Measurements from ENCODE around the gene FSCN2. TPM values are rescaled to one million over a fixed set of nuclear protein-coding genes. Genes with fewer than 3 reads are reported as not detected.

FSCN2 gene
- total and polyA plus RNA-seq, 2 of the 4 experiments (the other 2 are of a cell fraction), result 0.18 to 0.84 TPM

DNA sequence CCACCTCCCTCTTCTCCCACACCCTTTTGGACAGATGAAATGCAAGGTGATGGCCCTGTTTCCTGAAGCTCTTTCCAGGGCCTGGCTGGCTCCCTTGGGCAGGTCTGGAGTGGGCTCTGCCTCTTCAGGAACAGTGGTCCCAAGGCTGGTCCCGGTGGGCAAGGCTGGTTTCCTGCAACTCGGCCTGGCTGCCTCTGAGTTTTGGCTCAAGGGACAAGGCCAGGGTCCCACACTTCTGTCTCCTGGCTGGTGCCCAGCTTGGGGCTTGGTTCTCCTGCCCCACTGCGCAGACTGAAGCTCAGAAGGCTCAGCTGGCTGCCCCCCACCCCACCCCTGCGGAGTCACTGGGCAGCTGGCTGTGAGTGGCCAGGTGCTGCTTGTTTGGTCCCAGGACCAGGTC, 11.7 kb upstream of the FSCN2 start:
- peak overlapping the region; percentile 58; the same call in 1 of the 2 replicates for H4K91ac ChIP-seq (ENCODE audit: insufficient read depth, low read depth, low read length)
- H3K27ac ChIP-seq (ENCODE audit: insufficient read depth, low read length), result peak overlapping the region; percentile 99
- H2BK120ac ChIP-seq (ENCODE audit: low read depth, low read length), result no peak overlapping the region
- 96% methylated on average over 4 of the region's 4 CpGs; no CpG with 5 or more reads in 1 of the 2 experiments for WGBS, 2 experiments (ENCODE audit: extremely low coverage in 2 of 2, insufficient read length in 1 of 2)
- no peaks in the 10 kb centered on the region for H3K27me3 ChIP-seq (ENCODE audit: control insufficient read depth, insufficient read depth, low read length)
- H3K23ac ChIP-seq (ENCODE audit: low read depth, low read length), result peak overlapping the region; percentile 97
- in situ Hi-C loops (cut with MboI; ENCODE audit: low sequenced_read_pairs) (no loop called here), dilution Hi-C loops (cut with HindIII; ENCODE audit: low sequenced_read_pairs, unreplicated experiment) (no loop called here), intact Hi-C loops (cut with micrococcal nuclease) (no loop called here)
- peak overlapping the region; percentile 83 for H2AK9ac ChIP-seq (replicated peaks; ENCODE audit: low read depth, low read length, poor library complexity)
- H2BK5ac ChIP-seq (ENCODE audit: low read depth, low read length, poor library complexity, severe bottlenecking), result peak overlapping the region; percentile 97
- ChIA-PET CTCF (no interaction called here), POLR2A (ENCODE audit: unreplicated experiment) (interaction anchor here (0.6 to 1.2 kb wide), 2 partner anchors 36 to 50 kb away, joined by 3 read pairs; partner anchors contain the start of gene FAAP100)
- DNase-seq (no peak), ATAC-seq (ENCODE audit: low read depth) (no peak)
- no peak overlapping the region for H3K56ac ChIP-seq (ENCODE audit: extremely low read depth, insufficient read depth, low read length)
- peak overlapping the region; percentile 99 for H3K9ac ChIP-seq (ENCODE audit: low read depth, low read length)
- no peak overlapping the region for H2BK20ac ChIP-seq (ENCODE audit: low read depth, low read length)
- peak overlapping the region; percentile 86 for H3K4ac ChIP-seq (ENCODE audit: low read depth, low read length)
- no peak overlapping the region; the same call in 1 of the 2 replicates for H4K5ac ChIP-seq (ENCODE audit: low read depth, low read length)
- H2AK5ac ChIP-seq (ENCODE audit: low read depth, low read length), result peak overlapping the region; percentile 71
- H3K9me1 ChIP-seq (ENCODE audit: insufficient read depth, low read length), result no peaks in the 10 kb centered on the region
- peaks cover 34% of the 10 kb centered on the region for H3K4me1 ChIP-seq (ENCODE audit: control insufficient read depth, insufficient read depth, low read length)
- no TSS peak for BruUV-seq (replicated peaks)
- H4K20me1 ChIP-seq (ENCODE audit: insufficient read depth, low read length), result peaks cover 51% of the 10 kb centered on the region
- H2AFZ ChIP-seq (replicated peaks; ENCODE audit: low read length, poor library complexity), result no peak overlapping the region
- peaks cover 8% of the 10 kb centered on the region for H3K36me3 ChIP-seq (ENCODE audit: control insufficient read depth, insufficient read depth, low read length)
- H4K8ac ChIP-seq (ENCODE audit: low read depth in 2 of 2, low read length in 2 of 2), result peak overlapping the region in 1 of 2 experiments; percentile 91; a peak in 2 of 4 replicates
- no peak overlapping the region for H3K18ac ChIP-seq (ENCODE audit: low read depth, low read length)
- H3K9me3 ChIP-seq (ENCODE audit: control insufficient read depth, insufficient read depth, low read length), result no peaks in the 10 kb centered on the region
- H3K14ac ChIP-seq (replicated peaks; ENCODE audit: low read depth, low read length), result peak overlapping the region; percentile 93
- H3K4me3 ChIP-seq (ENCODE audit: insufficient read depth, low read depth, low read length), result peak overlapping the region; percentile 87
- TF ChIP-seq MXI1 (IDR thresholded peaks at IDR 0.05; ENCODE audit: borderline replicate concordance, low read depth, low read length) (no peak), BHLHE40 (IDR thresholded peaks at IDR 0.05; ENCODE audit: low read depth, low read length) (no peak), CHD1 (IDR thresholded peaks at IDR 0.05; ENCODE audit: low read depth, low read length) (no peak), USF2 (IDR thresholded peaks at IDR 0.05; ENCODE audit: low read depth, low read length) (no peak), POLR2A (IDR thresholded peaks at IDR 0.05; ENCODE audit: low read depth, low read length) (no peak; the same call in 1 of the 2 replicates), MAZ (IDR thresholded peaks at IDR 0.05; ENCODE audit: borderline replicate concordance, low read depth, low read length) (no peak), RAD21 (IDR thresholded peaks at IDR 0.05; ENCODE audit: low read length) (no peak), RCOR1 (IDR thresholded peaks at IDR 0.05; ENCODE audit: insufficient replicate concordance, low read length) (no peak), RFX5 (IDR thresholded peaks at IDR 0.05; ENCODE audit: low read depth, low read length) (no peak), FOS (IDR thresholded peaks at IDR 0.05; ENCODE audit: low read depth, low read length) (no peak), NFE2L2 (IDR thresholded peaks at IDR 0.05; ENCODE audit: low read depth, low read length) (no peak), SMC3 (IDR thresholded peaks at IDR 0.05; ENCODE audit: low read depth, low read length) (no peak), MAFK (IDR thresholded peaks at IDR 0.05; ENCODE audit: low read depth, low read length) (no peak), ELK1 (IDR thresholded peaks at IDR 0.05; ENCODE audit: borderline replicate concordance, low read depth, low read length) (no peak), CEBPB (IDR thresholded peaks at IDR 0.05; ENCODE audit: low read depth, low read length) (no peak)
- TF ChIP-seq, protein P1, sequence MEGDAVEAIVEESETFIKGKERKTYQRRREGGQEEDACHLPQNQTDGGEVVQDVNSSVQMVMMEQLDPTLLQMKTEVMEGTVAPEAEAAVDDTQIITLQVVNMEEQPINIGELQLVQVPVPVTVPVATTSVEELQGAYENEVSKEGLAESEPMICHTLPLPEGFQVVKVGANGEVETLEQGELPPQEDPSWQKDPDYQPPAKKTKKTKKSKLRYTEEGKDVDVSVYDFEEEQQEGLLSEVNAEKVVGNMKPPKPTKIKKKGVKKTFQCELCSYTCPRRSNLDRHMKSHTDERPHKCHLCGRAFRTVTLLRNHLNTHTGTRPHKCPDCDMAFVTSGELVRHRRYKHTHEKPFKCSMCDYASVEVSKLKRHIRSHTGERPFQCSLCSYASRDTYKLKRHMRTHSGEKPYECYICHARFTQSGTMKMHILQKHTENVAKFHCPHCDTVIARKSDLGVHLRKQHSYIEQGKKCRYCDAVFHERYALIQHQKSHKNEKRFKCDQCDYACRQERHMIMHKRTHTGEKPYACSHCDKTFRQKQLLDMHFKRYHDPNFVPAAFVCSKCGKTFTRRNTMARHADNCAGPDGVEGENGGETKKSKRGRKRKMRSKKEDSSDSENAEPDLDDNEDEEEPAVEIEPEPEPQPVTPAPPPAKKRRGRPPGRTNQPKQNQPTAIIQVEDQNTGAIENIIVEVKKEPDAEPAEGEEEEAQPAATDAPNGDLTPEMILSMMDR (conservative IDR thresholded peaks at IDR 0.05; ENCODE audit: low read depth, low read length), result no peak
- H2BK15ac ChIP-seq (ENCODE audit: low read depth, low read length), result no peak overlapping the region
- H3K79me1 ChIP-seq (ENCODE audit: low read depth in 1 of 2, low read length in 2 of 2), result peaks cover 6 to 50% of the 10 kb centered on the region in 2 experiments; a peak in 3 of 4 replicates
- peak overlapping the region; percentile 95 for H3K4me2 ChIP-seq (ENCODE audit: low read depth, low read length)

Measured in IMR-90 (cell line).